ENCODE measurements around the gene SEC61A2. TPM values are rescaled to one million over a fixed set of nuclear protein-coding genes. Genes with fewer than 3 reads are reported as not detected.

Gene SEC61A2
- total and polyA plus RNA-seq, 10 of the 15 experiments (the other 5 are each of a cell fraction or from before 2014, with no cell fraction given): 3.0 to 36.2 (median 8.6) TPM

GRCh38 chr10:12144538-12144937, 15.1 kb downstream of the SEC61A2 start:
- SMC1A ChIA-PET (ENCODE audit: uncharacterized antibody, unreplicated experiment): no interaction called here
- Histone ChIP-seq H3K36me3 (ENCODE audit: control insufficient read depth in 2 of 2, insufficient read depth in 2 of 2, low read length in 1 of 2) (peaks cover 0 to 10% of the 10 kb centered on the region in 2 experiments; a peak in 3 of 4 replicates), H3K79me2 (ENCODE audit: control insufficient read depth, insufficient read depth, low read length) (no peaks in the 10 kb centered on the region), H3K4me1 (ENCODE audit: control insufficient read depth, insufficient read depth, low read length) (no peaks in the 10 kb centered on the region), H3K4me3 (no peak overlapping the region), H3K27ac (ENCODE audit: control insufficient read depth, insufficient read depth) (no peak overlapping the region), H3K4me2 (ENCODE audit: control insufficient read depth, insufficient read depth) (no peak overlapping the region), H2AFZ (ENCODE audit: control insufficient read depth, low read depth, low read length) (no peak overlapping the region), H3K27me3 (replicated peaks in 1 of 2; ENCODE audit: control insufficient read depth in 2 of 2, insufficient read depth in 2 of 2, low read length in 1 of 2) (no peaks in the 10 kb centered on the region), H3K9ac (ENCODE audit: control insufficient read depth, insufficient read depth, low read length) (no peak overlapping the region), H4K20me1 (ENCODE audit: control insufficient read depth, insufficient read depth) (no peaks in the 10 kb centered on the region), H3K9me3 (replicated peaks; ENCODE audit: control insufficient read depth, insufficient read depth, low read length) (no peaks in the 10 kb centered on the region)
- POLR2A ChIA-PET: no interaction called here
- intact Hi-C loops (cut with micrococcal nuclease; ENCODE audit: unreplicated experiment) (no loop called here), in situ Hi-C loops (cut with MboI) (no loop called here)
- no peak for TF ChIP-seq ZNF622 (IDR thresholded peaks at IDR 0.05)
- TF ChIP-seq MTA2 (IDR thresholded peaks at IDR 0.05; ENCODE audit: low read depth): no peak
- no peak for TF ChIP-seq CREB1 (IDR thresholded peaks at IDR 0.05; ENCODE audit: low read depth)
- no peak for TF ChIP-seq E2F4 (IDR thresholded peaks at IDR 0.05; ENCODE audit: low read depth, low read length)
- TF ChIP-seq USF1 (IDR thresholded peaks at IDR 0.05; ENCODE audit: borderline replicate concordance, extremely low read length, insufficient read depth, low read depth, low read length): no peak
- TF ChIP-seq IRF4 (IDR thresholded peaks at IDR 0.05; ENCODE audit: low read depth, low read length): no peak
- no peak for TF ChIP-seq NFXL1 (IDR thresholded peaks at IDR 0.05; ENCODE audit: borderline replicate concordance)
- TF ChIP-seq ETV6 (conservative IDR thresholded peaks at IDR 0.05 in 1 of 2, IDR thresholded peaks at IDR 0.05 in 1 of 2; ENCODE audit: borderline replicate concordance in 1 of 2, low read depth in 1 of 2): no peak
- no peak for TF ChIP-seq ZNF24 (IDR thresholded peaks at IDR 0.05)
- no peak for TF ChIP-seq FOXM1 (IDR thresholded peaks at IDR 0.05; ENCODE audit: low read depth, low read length)
- TF ChIP-seq NFYA (IDR thresholded peaks at IDR 0.05; ENCODE audit: borderline replicate concordance, low read depth, low read length): no peak
- TF ChIP-seq BRCA1 (IDR thresholded peaks at IDR 0.05; ENCODE audit: low read depth, low read length): no peak
- TF ChIP-seq MYB (IDR thresholded peaks at IDR 0.05; ENCODE audit: borderline replicate concordance, low read depth, low read length): no peak
- TF ChIP-seq ZZZ3 (IDR thresholded peaks at IDR 0.05; ENCODE audit: control insufficient read depth, insufficient read length, low read depth): no peak
- no peak for TF ChIP-seq RUNX3 (IDR thresholded peaks at IDR 0.05; ENCODE audit: low read length)
- no peak for TF ChIP-seq SMAD1 (IDR thresholded peaks at IDR 0.05; ENCODE audit: low read depth, partially characterized antibody)
- no TSS peak for BruUV-seq (replicated peaks)
- CTCF ChIA-PET: interaction anchor here (1.0 kb wide), 1 partner anchor 70 kb away, joined by 3 read pairs; no protein-coding TSS in a partner anchor
- no peak for ATAC-seq
- WGBS (ENCODE audit: insufficient coverage, insufficient replicate concordance, low lambda C conversion rate, missing lambda C conversion rate): 94% methylated on average over 3 of the region's 3 CpGs
- RAD21 ChIA-PET (ENCODE audit: unreplicated experiment): no interaction called here
- no peak for DNase-seq (ENCODE audit: low read depth, low spot score)
- FAIRE-seq: no peak
